ENCODE data around the gene MED13L.

MED13L gene

GRCh38 chr12:116174006-116174405 lies 103.5 kb downstream of the MED13L start:
- Histone ChIP-seq H3K36me3 (ENCODE audit: control insufficient read depth, insufficient read depth, low read length) (no peaks in the 10 kb centered on the region), H3K4me1 (ENCODE audit: control insufficient read depth, insufficient read depth, low read length) (no peaks in the 10 kb centered on the region), H3K9ac (ENCODE audit: low read length) (no peak overlapping the region), H3K27ac (ENCODE audit: low read depth, low read length) (no peak overlapping the region), H3K27me3 (ENCODE audit: control insufficient read depth, insufficient read depth, low read length) (no peaks in the 10 kb centered on the region), H3K4me3 (ENCODE audit: low read length) (no peak overlapping the region)

- H3K36me3 ChIP-seq (ENCODE audit: control insufficient read depth, insufficient read depth, low read length), result no peaks in the 10 kb centered on the region
- no peak overlapping the region for H3K9ac ChIP-seq (ENCODE audit: low read length)
- H3K27me3 ChIP-seq (ENCODE audit: control insufficient read depth, insufficient read depth, low read length), result no peaks in the 10 kb centered on the region
- no peak overlapping the region for H3K27ac ChIP-seq (ENCODE audit: low read depth, low read length)
- no peak overlapping the region for H3K4me3 ChIP-seq (ENCODE audit: low read length)
- no peaks in the 10 kb centered on the region for H3K4me1 ChIP-seq (ENCODE audit: control insufficient read depth, insufficient read depth, low read length)
These were observed 105.2 kb downstream of the MED13L start for GRCh38 chr12:116172224-116172849.

GRCh38 chr12:116171549-116171948 lies 105.9 kb downstream of the MED13L start:
- Histone ChIP-seq H3K27ac (ENCODE audit: low read depth, low read length) (no peak overlapping the region), H3K9ac (ENCODE audit: low read length) (no peak overlapping the region), H3K27me3 (ENCODE audit: control insufficient read depth, insufficient read depth, low read length) (no peaks in the 10 kb centered on the region), H3K4me3 (ENCODE audit: low read length) (no peak overlapping the region), H3K4me1 (ENCODE audit: control insufficient read depth, insufficient read depth, low read length) (no peaks in the 10 kb centered on the region), H3K36me3 (ENCODE audit: control insufficient read depth, insufficient read depth, low read length) (no peaks in the 10 kb centered on the region)

DNA sequence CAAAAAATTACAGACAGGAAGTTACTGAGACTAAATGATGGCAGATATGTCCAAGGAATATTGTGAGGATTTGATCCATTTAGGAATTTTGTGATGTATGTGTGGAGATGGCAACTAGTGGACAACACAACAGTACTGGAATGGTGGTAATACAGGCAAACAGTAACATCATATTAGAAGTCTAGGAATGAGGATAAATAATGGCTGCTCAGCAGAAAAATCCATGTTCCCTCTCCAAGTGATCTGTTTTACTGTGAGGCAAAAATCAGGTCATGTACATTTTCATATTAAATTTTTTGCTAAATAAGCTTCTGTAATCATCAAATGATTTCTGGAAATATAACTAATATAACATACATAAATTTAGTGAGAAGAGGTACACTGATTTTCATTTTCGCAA lies 108.4 kb downstream of the MED13L start:
- H3K9ac ChIP-seq (ENCODE audit: low read length), result no peak overlapping the region
- no peaks in the 10 kb centered on the region for H3K36me3 ChIP-seq (ENCODE audit: control insufficient read depth, insufficient read depth, low read length)
- no peak overlapping the region for H3K27ac ChIP-seq (ENCODE audit: low read depth, low read length)
- no peak overlapping the region for H3K4me3 ChIP-seq (ENCODE audit: low read length)
- no peaks in the 10 kb centered on the region for H3K27me3 ChIP-seq (ENCODE audit: control insufficient read depth, insufficient read depth, low read length)
- H3K4me1 ChIP-seq (ENCODE audit: control insufficient read depth, insufficient read depth, low read length), result peaks cover under 1% of the 10 kb centered on the region

- Histone ChIP-seq H3K4me3 (ENCODE audit: low read length) (no peak overlapping the region), H3K27ac (ENCODE audit: low read depth, low read length) (no peak overlapping the region), H3K4me1 (ENCODE audit: control insufficient read depth, insufficient read depth, low read length) (peaks cover 2% of the 10 kb centered on the region), H3K27me3 (ENCODE audit: control insufficient read depth, insufficient read depth, low read length) (no peaks in the 10 kb centered on the region), H3K36me3 (ENCODE audit: control insufficient read depth, insufficient read depth, low read length) (no peaks in the 10 kb centered on the region), H3K9ac (ENCODE audit: low read length) (no peak overlapping the region)
These were observed 111.2 kb downstream of the MED13L start for GRCh38 chr12:116166306-116166705.

GRCh38 chr12:116165036-116165425 lies 112.5 kb downstream of the MED13L start:
- H3K36me3 ChIP-seq (ENCODE audit: control insufficient read depth, insufficient read depth, low read length), result no peaks in the 10 kb centered on the region
- H3K4me1 ChIP-seq (ENCODE audit: control insufficient read depth, insufficient read depth, low read length), result peaks cover 2% of the 10 kb centered on the region
- H3K27ac ChIP-seq (ENCODE audit: low read depth, low read length), result no peak overlapping the region
- H3K9ac ChIP-seq (ENCODE audit: low read length), result no peak overlapping the region
- H3K4me3 ChIP-seq (ENCODE audit: low read length), result no peak overlapping the region
- no peaks in the 10 kb centered on the region for H3K27me3 ChIP-seq (ENCODE audit: control insufficient read depth, insufficient read depth, low read length)

DNA sequence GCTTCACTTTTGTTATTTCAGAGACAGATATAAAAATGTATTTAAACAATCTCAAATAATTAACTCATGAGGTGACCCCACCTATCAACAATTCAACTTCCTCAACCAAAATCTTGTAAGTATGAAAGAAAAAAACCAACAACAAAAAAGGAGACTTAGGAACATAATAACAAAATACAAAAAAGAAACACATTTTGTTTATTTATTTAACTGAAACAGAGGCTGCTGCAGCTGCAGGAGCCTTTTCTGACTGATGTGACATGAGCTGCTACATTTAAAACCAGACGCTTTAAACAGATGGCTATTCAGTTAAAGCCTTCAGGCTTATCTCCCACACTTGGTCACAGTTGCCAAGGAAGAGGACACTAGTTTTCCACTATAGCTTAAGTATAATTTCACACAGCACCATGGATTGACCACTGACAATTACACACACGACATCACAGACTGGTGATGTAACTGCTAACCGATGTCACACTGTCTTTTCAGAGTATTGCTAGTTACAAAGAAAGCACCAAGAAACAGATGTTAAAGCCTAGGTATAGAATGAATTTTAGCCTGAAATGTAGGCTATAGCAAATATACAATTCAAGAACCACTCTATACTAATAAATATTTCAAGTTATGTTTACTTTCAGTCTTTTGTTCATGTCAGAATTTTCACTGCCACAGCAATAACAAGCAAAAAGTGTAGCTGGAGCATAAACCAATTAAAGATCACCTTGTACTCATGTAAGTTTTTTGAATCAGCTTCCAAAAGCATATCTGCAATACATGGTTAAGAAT lies 113.0 kb downstream of the MED13L start:
- H3K27ac ChIP-seq (ENCODE audit: low read depth, low read length), result no peak overlapping the region
- no peak overlapping the region for H3K4me3 ChIP-seq (ENCODE audit: low read length)
- H3K9ac ChIP-seq (ENCODE audit: low read length), result no peak overlapping the region
- peaks cover 8% of the 10 kb centered on the region for H3K4me1 ChIP-seq (ENCODE audit: control insufficient read depth, insufficient read depth, low read length)
- no peaks in the 10 kb centered on the region for H3K36me3 ChIP-seq (ENCODE audit: control insufficient read depth, insufficient read depth, low read length)
- no peaks in the 10 kb centered on the region for H3K27me3 ChIP-seq (ENCODE audit: control insufficient read depth, insufficient read depth, low read length)

GRCh38 chr12:116162071-116162470 lies 115.4 kb downstream of the MED13L start:
- Histone ChIP-seq H3K4me1 (ENCODE audit: control insufficient read depth, insufficient read depth, low read length) (peaks cover 11% of the 10 kb centered on the region), H3K36me3 (ENCODE audit: control insufficient read depth, insufficient read depth, low read length) (no peaks in the 10 kb centered on the region), H3K9ac (ENCODE audit: low read length) (no peak overlapping the region), H3K27ac (ENCODE audit: low read depth, low read length) (no peak overlapping the region), H3K4me3 (ENCODE audit: low read length) (no peak overlapping the region), H3K27me3 (ENCODE audit: control insufficient read depth, insufficient read depth, low read length) (no peaks in the 10 kb centered on the region)

DNA sequence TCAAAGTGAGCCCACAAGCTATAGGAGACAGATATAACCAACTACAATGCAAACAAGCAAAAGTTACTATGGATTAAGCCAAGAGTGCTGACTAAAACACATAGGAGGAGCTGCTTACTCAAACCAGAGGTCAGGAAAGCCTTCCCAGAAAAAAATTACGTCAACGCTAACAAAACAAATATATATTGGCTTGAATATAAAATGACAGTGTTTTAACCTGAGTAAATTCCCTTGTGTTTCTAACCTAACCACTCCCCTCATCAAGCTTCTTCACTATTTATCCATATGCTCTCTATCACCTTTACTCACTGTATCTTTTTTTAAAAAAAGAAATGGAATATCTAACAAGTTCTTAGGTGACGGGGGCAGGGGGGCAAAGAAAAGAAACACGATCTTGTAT lies 115.9 kb downstream of the MED13L start:
- H3K4me1 ChIP-seq (ENCODE audit: control insufficient read depth, insufficient read depth, low read length), result peaks cover 11% of the 10 kb centered on the region
- H3K9ac ChIP-seq (ENCODE audit: low read length), result no peak overlapping the region
- no peaks in the 10 kb centered on the region for H3K36me3 ChIP-seq (ENCODE audit: control insufficient read depth, insufficient read depth, low read length)
- H3K27me3 ChIP-seq (ENCODE audit: control insufficient read depth, insufficient read depth, low read length), result no peaks in the 10 kb centered on the region
- no peak overlapping the region for H3K4me3 ChIP-seq (ENCODE audit: low read length)
- H3K27ac ChIP-seq (ENCODE audit: low read depth, low read length), result no peak overlapping the region

DNA sequence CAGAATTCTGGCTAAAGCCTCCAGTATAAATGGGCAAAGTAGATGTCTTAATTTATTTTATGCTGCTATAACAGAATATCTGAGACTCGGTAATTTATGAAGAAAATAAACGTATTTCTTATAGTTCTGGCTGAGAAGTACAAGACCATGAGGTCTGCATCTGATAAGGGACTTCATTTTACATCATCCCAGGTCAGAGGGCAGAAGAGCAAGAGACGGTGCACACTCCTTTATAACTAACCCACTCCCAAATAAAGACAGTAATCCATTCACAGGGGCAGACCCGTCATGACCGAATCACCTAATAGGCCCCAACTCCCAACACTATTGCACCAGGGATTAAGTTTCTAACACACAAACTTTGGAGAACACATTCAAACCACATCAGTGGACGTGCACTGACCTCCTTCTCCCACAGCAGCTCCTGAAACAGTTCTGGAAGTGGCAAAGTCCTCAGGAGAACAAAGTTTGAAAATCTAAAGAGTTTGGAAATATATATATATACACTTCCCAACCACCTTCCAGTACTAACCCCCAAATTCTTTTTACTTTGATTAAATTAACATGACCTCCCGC lies 116.5 kb downstream of the MED13L start:
- no peak overlapping the region for H3K4me3 ChIP-seq (ENCODE audit: low read length)
- H3K4me1 ChIP-seq (ENCODE audit: control insufficient read depth, insufficient read depth, low read length), result peaks cover 11% of the 10 kb centered on the region
- H3K27ac ChIP-seq (ENCODE audit: low read depth, low read length), result no peak overlapping the region

GRCh38 chr12:116160231-116160630 lies 117.3 kb downstream of the MED13L start:
- H3K9ac ChIP-seq (ENCODE audit: low read length), result no peak overlapping the region
- H3K4me3 ChIP-seq (ENCODE audit: low read length), result no peak overlapping the region
- no peaks in the 10 kb centered on the region for H3K27me3 ChIP-seq (ENCODE audit: control insufficient read depth, insufficient read depth, low read length)
- no peak overlapping the region for H3K27ac ChIP-seq (ENCODE audit: low read depth, low read length)
- H3K4me1 ChIP-seq (ENCODE audit: control insufficient read depth, insufficient read depth, low read length), result peaks cover 11% of the 10 kb centered on the region
- H3K36me3 ChIP-seq (ENCODE audit: control insufficient read depth, insufficient read depth, low read length), result no peaks in the 10 kb centered on the region

More for the DNA sequence above, 116.5 kb downstream of the MED13L start:
- Histone ChIP-seq H3K27me3 (ENCODE audit: control insufficient read depth, insufficient read depth, low read length) (no peaks in the 10 kb centered on the region), H3K36me3 (ENCODE audit: control insufficient read depth, insufficient read depth, low read length) (no peaks in the 10 kb centered on the region), H3K9ac (ENCODE audit: low read length) (no peak overlapping the region)

- Histone ChIP-seq H3K4me1 (ENCODE audit: control insufficient read depth, insufficient read depth, low read length) (peaks cover 11% of the 10 kb centered on the region), H3K9ac (ENCODE audit: low read length) (no peak overlapping the region), H3K27ac (ENCODE audit: low read depth, low read length) (no peak overlapping the region), H3K4me3 (ENCODE audit: low read length) (no peak overlapping the region), H3K36me3 (ENCODE audit: control insufficient read depth, insufficient read depth, low read length) (no peaks in the 10 kb centered on the region), H3K27me3 (ENCODE audit: control insufficient read depth, insufficient read depth, low read length) (no peaks in the 10 kb centered on the region)
These were observed 117.8 kb downstream of the MED13L start for GRCh38 chr12:116159593-116160200.
